ENCODE data around the gene GALK2.
"Not testable (repeated sequence)": the region's sequence is repeated elsewhere in the genome, so short reads cannot be mapped to it uniquely, and the experiment has no call there.

GALK2 gene

DNA sequence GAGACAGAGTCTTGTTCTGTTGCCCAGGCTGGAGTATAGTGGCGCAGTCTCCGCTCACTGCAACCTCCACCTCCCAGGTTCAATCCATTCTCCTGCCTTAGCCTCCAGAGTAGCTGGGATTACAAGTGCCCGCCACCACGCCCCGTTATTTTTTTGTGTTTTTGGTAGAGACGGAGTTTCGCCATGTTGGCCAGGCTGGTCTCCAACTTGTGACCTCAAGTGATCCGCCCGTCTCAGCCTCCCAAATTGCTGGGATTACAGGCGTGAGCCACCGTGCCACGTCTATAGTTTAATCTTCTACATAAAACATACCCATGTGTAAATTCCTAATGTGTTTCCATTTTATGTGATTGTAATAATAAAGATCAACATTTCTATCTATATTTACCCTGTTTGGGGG lies 1.7 kb downstream of the GALK2 start:
- Histone ChIP-seq H3K36me3 (ENCODE audit: control insufficient read depth, insufficient read depth, low read length) (no peaks in the 10 kb centered on the region), H3K4me3 (ENCODE audit: low read depth, low read length) (no peak overlapping the region), H3K4me1 (ENCODE audit: control insufficient read depth, insufficient read depth, low read length) (no peaks in the 10 kb centered on the region), H3K27me3 (ENCODE audit: control insufficient read depth, insufficient read depth, low read length) (peaks cover 6% of the 10 kb centered on the region), H3K9ac (ENCODE audit: low read depth, low read length) (no peak overlapping the region), H3K9me3 (ENCODE audit: control insufficient read depth, insufficient read depth, low read length) (no peaks in the 10 kb centered on the region)

GRCh38 chr15:49174902-49175301 lies 4.9 kb downstream of the GALK2 start:
- no peak overlapping the region for H3K4me3 ChIP-seq (ENCODE audit: low read depth, low read length)

GRCh38 chr15:49175582-49176397 lies 5.7 kb downstream of the GALK2 start:
- H3K9me3 ChIP-seq (ENCODE audit: control insufficient read depth, insufficient read depth, low read length); H3K9ac ChIP-seq (ENCODE audit: low read depth, low read length); H3K27me3 ChIP-seq (ENCODE audit: control insufficient read depth, insufficient read depth, low read length); H3K4me3 ChIP-seq (ENCODE audit: low read depth, low read length); H3K36me3 ChIP-seq (ENCODE audit: control insufficient read depth, insufficient read depth, low read length); H3K4me1 ChIP-seq (ENCODE audit: control insufficient read depth, insufficient read depth, low read length): not testable (repeated sequence)

More at GRCh38 chr15:49174902-49175301, 4.9 kb downstream of the GALK2 start:
- Histone ChIP-seq H3K9ac (ENCODE audit: low read depth, low read length) (no peak overlapping the region), H3K36me3 (ENCODE audit: control insufficient read depth, insufficient read depth, low read length) (no peaks in the 10 kb centered on the region), H3K4me1 (ENCODE audit: control insufficient read depth, insufficient read depth, low read length) (peaks cover 6% of the 10 kb centered on the region), H3K27me3 (ENCODE audit: control insufficient read depth, insufficient read depth, low read length) (no peaks in the 10 kb centered on the region), H3K9me3 (ENCODE audit: control insufficient read depth, insufficient read depth, low read length) (no peaks in the 10 kb centered on the region)

DNA sequence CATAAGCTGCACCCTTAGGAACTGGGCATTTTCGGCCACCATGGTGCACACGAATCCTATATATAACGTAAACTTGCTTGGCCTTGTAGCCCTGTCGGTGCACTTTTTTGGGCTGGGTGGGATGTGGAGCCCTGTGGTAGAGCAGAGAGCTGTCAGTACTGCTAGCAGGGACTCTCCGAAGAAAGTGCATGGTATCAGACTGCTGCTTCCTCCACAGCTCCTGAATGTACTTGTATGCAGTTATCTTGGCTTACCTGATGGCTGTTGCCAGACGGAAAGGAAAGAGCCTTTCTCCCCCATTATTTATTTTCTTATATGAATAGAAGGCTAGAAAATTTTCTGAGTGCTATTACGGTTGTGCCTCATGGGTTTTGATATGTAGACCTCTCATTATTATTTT lies 8.4 kb downstream of the GALK2 start:
- H3K9me3 ChIP-seq (ENCODE audit: control insufficient read depth, insufficient read depth, low read length) = no peaks in the 10 kb centered on the region
- H3K9ac ChIP-seq (ENCODE audit: low read depth, low read length) = no peak overlapping the region
- no peaks in the 10 kb centered on the region for H3K36me3 ChIP-seq (ENCODE audit: control insufficient read depth, insufficient read depth, low read length)
- no peaks in the 10 kb centered on the region for H3K27me3 ChIP-seq (ENCODE audit: control insufficient read depth, insufficient read depth, low read length)
- no peak overlapping the region for H3K4me3 ChIP-seq (ENCODE audit: low read depth, low read length)
- H3K4me1 ChIP-seq (ENCODE audit: control insufficient read depth, insufficient read depth, low read length) = peaks cover 7% of the 10 kb centered on the region

GRCh38 chr15:49179433-49180190 lies 9.6 kb downstream of the GALK2 start:
- Histone ChIP-seq H3K27me3 (ENCODE audit: control insufficient read depth, insufficient read depth, low read length) (no peaks in the 10 kb centered on the region), H3K4me3 (ENCODE audit: low read depth, low read length) (no peak overlapping the region), H3K36me3 (ENCODE audit: control insufficient read depth, insufficient read depth, low read length) (no peaks in the 10 kb centered on the region), H3K9ac (ENCODE audit: low read depth, low read length) (no peak overlapping the region), H3K4me1 (ENCODE audit: control insufficient read depth, insufficient read depth, low read length) (peaks cover 7% of the 10 kb centered on the region), H3K9me3 (ENCODE audit: control insufficient read depth, insufficient read depth, low read length) (no peaks in the 10 kb centered on the region)

- Histone ChIP-seq H3K4me1 (ENCODE audit: control insufficient read depth, insufficient read depth, low read length) (peaks cover 7% of the 10 kb centered on the region), H3K9ac (ENCODE audit: low read depth, low read length) (no peak overlapping the region), H3K27me3 (ENCODE audit: control insufficient read depth, insufficient read depth, low read length) (no peaks in the 10 kb centered on the region), H3K4me3 (ENCODE audit: low read depth, low read length) (no peak overlapping the region), H3K9me3 (ENCODE audit: control insufficient read depth, insufficient read depth, low read length) (no peaks in the 10 kb centered on the region), H3K36me3 (ENCODE audit: control insufficient read depth, insufficient read depth, low read length) (no peaks in the 10 kb centered on the region)
Measured at GRCh38 chr15:49182128-49182527, 12.1 kb downstream of the GALK2 start.

DNA sequence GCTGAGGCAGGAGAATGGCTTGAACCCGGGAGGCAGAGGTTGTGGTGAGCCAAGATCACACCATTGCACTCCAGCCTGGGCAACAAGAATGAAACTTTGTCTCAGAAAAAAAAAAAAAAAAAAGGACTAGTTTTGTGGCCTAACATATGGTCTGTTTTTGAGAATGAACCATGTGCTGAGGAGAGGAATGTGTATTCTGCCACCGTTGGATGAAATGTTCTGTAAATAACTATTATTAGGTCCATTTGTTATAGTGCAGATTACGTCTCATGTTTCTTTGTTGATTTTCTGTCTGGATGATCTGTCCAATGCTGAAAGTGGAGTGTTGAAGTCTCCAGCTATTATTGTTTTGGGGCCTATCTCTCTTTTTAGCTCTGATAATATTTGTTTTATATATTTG lies 13.7 kb downstream of the GALK2 start:
- not testable (repeated sequence) for H3K27me3 ChIP-seq (ENCODE audit: control insufficient read depth, insufficient read depth, low read length); H3K9me3 ChIP-seq (ENCODE audit: control insufficient read depth, insufficient read depth, low read length); H3K36me3 ChIP-seq (ENCODE audit: control insufficient read depth, insufficient read depth, low read length); H3K9ac ChIP-seq (ENCODE audit: low read depth, low read length); H3K4me3 ChIP-seq (ENCODE audit: low read depth, low read length)
- peaks cover 12% of the 10 kb centered on the region for H3K4me1 ChIP-seq (ENCODE audit: control insufficient read depth, insufficient read depth, low read length)

DNA sequence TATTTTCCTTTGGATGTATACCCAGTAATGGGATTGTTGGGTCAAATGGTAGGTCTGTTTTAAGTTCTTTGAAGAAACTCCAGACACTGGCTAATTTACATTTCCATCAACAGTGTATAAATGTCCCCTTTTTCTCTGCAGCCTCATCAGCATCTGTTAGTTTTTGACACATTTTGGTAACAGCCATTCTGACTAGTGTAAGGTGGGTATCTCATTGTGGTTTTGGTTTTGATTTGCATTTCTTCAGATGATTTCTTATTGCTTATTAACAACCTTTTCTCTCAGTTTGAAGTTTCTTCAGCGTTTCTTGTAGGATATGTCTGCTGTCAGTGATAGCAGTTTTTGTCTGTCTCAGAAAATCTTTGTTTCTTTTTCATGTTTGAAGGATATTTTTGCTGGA lies 15.4 kb downstream of the GALK2 start:
- Histone ChIP-seq H3K4me3 (ENCODE audit: low read depth, low read length) (no peak overlapping the region), H3K9me3 (ENCODE audit: control insufficient read depth, insufficient read depth, low read length) (no peaks in the 10 kb centered on the region), H3K36me3 (ENCODE audit: control insufficient read depth, insufficient read depth, low read length) (no peaks in the 10 kb centered on the region), H3K9ac (ENCODE audit: low read depth, low read length) (no peak overlapping the region), H3K27me3 (ENCODE audit: control insufficient read depth, insufficient read depth, low read length) (no peaks in the 10 kb centered on the region), H3K4me1 (ENCODE audit: control insufficient read depth, insufficient read depth, low read length) (peaks cover 10% of the 10 kb centered on the region)

DNA sequence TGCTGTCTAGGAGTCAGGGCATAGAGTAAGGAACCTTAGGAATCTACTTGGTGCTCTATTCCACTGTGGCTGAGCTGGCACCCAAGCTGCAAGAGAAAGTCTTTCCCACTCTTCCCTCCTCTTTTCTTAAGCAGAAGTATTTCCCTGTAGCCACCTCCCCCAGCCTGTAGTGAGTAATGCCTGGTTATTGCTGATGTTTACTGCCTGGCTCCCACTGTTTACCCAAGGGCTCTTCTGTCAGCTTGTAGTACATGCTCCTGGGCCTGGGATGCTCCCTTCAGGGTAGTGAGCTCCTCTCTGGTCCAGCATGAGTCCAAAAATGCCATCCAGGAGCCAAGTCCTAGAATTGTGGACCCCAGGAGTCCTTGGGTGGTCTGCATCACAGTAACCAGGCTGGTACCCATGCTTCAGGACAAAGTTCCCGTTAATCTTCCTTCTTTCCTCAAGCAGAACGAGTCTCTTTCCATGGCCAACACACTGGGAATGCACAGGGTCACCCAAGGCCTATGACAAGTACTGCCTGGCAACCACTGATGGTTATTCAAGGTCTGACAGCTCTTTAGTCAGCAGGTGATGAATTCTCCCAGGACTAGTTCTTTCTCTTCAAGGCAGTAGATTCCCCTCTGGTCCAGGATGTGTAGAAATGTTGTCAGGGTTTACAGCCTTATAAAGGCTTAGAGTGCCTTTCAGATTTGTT lies 17.6 kb downstream of the GALK2 start:
- Histone ChIP-seq H3K4me3 (ENCODE audit: low read depth, low read length) (no peak overlapping the region), H3K9me3 (ENCODE audit: control insufficient read depth, insufficient read depth, low read length) (no peaks in the 10 kb centered on the region), H3K4me1 (ENCODE audit: control insufficient read depth, insufficient read depth, low read length) (peaks cover 16% of the 10 kb centered on the region), H3K36me3 (ENCODE audit: control insufficient read depth, insufficient read depth, low read length) (no peaks in the 10 kb centered on the region), H3K9ac (ENCODE audit: low read depth, low read length) (no peak overlapping the region), H3K27me3 (ENCODE audit: control insufficient read depth, insufficient read depth, low read length) (no peaks in the 10 kb centered on the region)

- no peaks in the 10 kb centered on the region for H3K36me3 ChIP-seq (ENCODE audit: control insufficient read depth, insufficient read depth, low read length)
- no peaks in the 10 kb centered on the region for H3K27me3 ChIP-seq (ENCODE audit: control insufficient read depth, insufficient read depth, low read length)
- peaks cover 16% of the 10 kb centered on the region for H3K4me1 ChIP-seq (ENCODE audit: control insufficient read depth, insufficient read depth, low read length)
- H3K9ac ChIP-seq (ENCODE audit: low read depth, low read length) = no peak overlapping the region
- no peaks in the 10 kb centered on the region for H3K9me3 ChIP-seq (ENCODE audit: control insufficient read depth, insufficient read depth, low read length)
- H3K4me3 ChIP-seq (ENCODE audit: low read depth, low read length) = no peak overlapping the region
Measured at GRCh38 chr15:49188933-49189332, 18.9 kb downstream of the GALK2 start.

DNA sequence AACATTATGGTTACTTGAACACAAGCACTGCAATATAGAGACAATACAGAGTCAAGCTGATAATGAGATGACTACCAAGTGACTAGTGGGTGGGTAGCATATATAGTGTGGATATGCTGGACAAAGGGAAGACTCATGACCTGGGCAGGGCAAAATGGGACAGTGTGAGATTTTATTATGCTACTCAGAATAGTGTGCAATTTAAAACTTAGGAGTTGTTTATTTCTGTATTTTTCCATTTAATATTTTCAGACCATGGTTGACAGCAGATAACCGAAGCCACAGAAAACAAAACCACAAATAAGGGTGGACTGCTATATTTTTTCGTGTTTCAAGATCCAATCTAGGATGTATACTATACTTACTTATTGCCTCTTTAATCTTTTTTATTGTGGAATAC lies 19.6 kb downstream of the GALK2 start:
- H3K36me3 ChIP-seq (ENCODE audit: control insufficient read depth, insufficient read depth, low read length) = no peaks in the 10 kb centered on the region
- no peak overlapping the region for H3K4me3 ChIP-seq (ENCODE audit: low read depth, low read length)
- H3K27me3 ChIP-seq (ENCODE audit: control insufficient read depth, insufficient read depth, low read length) = no peaks in the 10 kb centered on the region
- peaks cover 16% of the 10 kb centered on the region for H3K4me1 ChIP-seq (ENCODE audit: control insufficient read depth, insufficient read depth, low read length)
- H3K9me3 ChIP-seq (ENCODE audit: control insufficient read depth, insufficient read depth, low read length) = no peaks in the 10 kb centered on the region
- no peak overlapping the region for H3K9ac ChIP-seq (ENCODE audit: low read depth, low read length)
